Measurements from ENCODE around the gene KRTAP10-1. TPM values are rescaled to one million over a fixed set of nuclear protein-coding genes. Genes with fewer than 3 reads are reported as not detected.
"Not testable (repeated sequence)": the region's sequence is repeated elsewhere in the genome, so short reads cannot be mapped to it uniquely, and the experiment has no call there.

The KRTAP10-1 gene
- total RNA-seq, 2 donors from 2014 or later = not detected

DNA sequence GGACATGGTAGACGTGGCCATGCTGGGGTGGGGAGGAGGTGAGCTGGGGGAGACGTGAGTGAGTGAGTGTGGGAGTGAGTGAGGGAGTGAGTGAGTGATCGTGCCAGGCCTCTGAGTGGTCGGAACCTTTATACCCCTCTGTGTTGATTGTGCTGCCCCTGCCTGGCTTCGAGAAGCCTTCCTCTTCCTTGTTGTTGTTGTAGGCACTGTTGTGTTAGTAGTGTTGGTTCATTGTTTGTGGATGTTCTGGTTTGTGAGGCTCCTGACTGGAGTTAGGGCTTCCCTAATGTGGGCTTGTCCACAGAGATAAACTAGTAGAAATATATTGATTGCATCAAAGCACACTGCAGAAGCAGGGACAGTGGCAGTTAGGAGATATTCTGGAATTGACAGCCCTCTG lies 18.7 kb upstream of the KRTAP10-1 start, which contains the start of gene KRTAP10-3:
Gene KRTAP10-3, minus strand, starts transcription at position 101 of the 400 bp plus-strand sequence. Its CDS starts 80 bp downstream, at position 21.
- no peak within 1 kb of the TSS for H3K27ac ChIP-seq
- no peaks in the 10 kb centered on the region for H3K36me3 ChIP-seq
- no peak within 1 kb of the TSS for H3K4me3 ChIP-seq
- intact Hi-C loops (cut with DNase I) = no loop called here
- H3K4me1 ChIP-seq = no peaks in the 10 kb centered on the region
- no peaks in the 10 kb centered on the region for H3K27me3 ChIP-seq
- DNase-seq = no peak
- TF ChIP-seq, protein P1, sequence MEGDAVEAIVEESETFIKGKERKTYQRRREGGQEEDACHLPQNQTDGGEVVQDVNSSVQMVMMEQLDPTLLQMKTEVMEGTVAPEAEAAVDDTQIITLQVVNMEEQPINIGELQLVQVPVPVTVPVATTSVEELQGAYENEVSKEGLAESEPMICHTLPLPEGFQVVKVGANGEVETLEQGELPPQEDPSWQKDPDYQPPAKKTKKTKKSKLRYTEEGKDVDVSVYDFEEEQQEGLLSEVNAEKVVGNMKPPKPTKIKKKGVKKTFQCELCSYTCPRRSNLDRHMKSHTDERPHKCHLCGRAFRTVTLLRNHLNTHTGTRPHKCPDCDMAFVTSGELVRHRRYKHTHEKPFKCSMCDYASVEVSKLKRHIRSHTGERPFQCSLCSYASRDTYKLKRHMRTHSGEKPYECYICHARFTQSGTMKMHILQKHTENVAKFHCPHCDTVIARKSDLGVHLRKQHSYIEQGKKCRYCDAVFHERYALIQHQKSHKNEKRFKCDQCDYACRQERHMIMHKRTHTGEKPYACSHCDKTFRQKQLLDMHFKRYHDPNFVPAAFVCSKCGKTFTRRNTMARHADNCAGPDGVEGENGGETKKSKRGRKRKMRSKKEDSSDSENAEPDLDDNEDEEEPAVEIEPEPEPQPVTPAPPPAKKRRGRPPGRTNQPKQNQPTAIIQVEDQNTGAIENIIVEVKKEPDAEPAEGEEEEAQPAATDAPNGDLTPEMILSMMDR (IDR thresholded peaks at IDR 0.05) = no peak
- no peak within 1 kb of the TSS for H3K9ac ChIP-seq (ENCODE audit: low read depth in 2 of 2, low read length in 2 of 2)
- H3K9me3 ChIP-seq = no peaks in the 10 kb centered on the region

DNA sequence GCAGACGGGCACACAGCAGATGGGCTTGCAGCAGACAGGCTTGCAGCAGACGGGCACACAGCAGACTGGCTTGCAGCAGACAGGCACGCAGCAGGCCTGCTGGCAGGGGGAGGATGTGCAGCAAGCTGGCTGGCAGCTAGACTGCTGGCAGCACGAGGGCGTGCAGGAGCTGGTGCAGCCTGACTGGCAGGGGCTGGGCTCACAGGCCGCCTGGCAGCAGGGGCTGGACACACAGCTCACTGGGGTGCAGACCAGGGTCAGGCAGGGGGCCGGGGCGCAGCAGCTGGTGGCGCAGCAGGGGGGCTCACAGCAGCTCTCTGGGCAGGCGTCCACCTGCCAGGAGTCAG lies 18.3 kb upstream of the KRTAP10-1 start:
- H3K27ac ChIP-seq; H3K9ac ChIP-seq (ENCODE audit: low read depth in 2 of 2, low read length in 2 of 2); intact Hi-C loops (cut with DNase I); H3K36me3 ChIP-seq; H3K27me3 ChIP-seq; H3K4me1 ChIP-seq; H3K4me3 ChIP-seq; DNase-seq; H3K9me3 ChIP-seq: not testable (repeated sequence)

DNA sequence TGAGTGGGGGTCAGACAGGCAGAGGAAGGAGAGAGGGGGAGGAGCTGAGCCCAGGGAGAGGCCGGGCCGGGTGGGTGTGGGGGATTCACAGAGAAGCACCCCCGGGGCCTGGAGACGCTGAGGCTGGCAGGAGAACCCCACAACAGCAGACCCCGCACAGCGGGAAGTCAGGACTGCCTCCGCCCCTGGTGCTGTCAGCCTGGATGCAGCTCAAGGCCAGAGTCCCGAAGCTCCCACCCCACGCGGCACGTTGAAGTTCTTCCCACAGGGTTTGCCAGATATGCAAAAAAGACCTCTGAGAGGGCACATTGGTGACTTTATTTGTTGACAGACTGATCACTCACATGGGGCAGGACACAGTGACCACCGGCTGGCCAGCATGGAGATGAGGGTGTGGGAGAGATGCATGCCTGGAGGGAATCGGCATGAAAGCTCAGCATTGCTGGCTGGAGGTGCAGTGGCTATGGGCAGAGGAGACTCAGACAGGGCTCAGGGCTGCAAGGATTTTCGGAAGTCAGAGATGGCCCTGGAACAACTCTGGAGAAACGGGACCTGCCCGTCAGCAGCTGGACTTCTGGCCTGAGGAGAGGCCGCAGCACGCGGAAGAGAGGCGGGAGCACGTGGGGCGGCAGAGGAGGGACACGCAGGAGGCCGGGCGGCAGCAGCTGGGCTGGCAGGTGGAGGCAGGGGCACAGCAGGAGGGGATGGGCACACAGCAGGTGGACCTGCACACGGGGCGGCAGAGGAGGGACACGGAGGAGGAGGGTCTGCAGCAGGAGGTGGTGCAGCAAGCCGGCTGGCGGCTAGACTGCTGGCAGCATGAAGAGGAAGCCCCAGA lies 17.7 kb upstream of the KRTAP10-1 start:
- no peaks in the 10 kb centered on the region for H3K9me3 ChIP-seq
- TF ChIP-seq, protein P1 (IDR thresholded peaks at IDR 0.05) = no peak
- no peaks in the 10 kb centered on the region for H3K4me1 ChIP-seq
- intact Hi-C loops (cut with DNase I) = no loop called here
- no peaks in the 10 kb centered on the region for H3K27me3 ChIP-seq
- no peaks in the 10 kb centered on the region for H3K36me3 ChIP-seq
- H3K4me3 ChIP-seq = no peak overlapping the region
- H3K27ac ChIP-seq = no peak overlapping the region
- DNase-seq = no peak
- no peak overlapping the region for H3K9ac ChIP-seq (ENCODE audit: low read depth in 2 of 2, low read length in 2 of 2)

DNA sequence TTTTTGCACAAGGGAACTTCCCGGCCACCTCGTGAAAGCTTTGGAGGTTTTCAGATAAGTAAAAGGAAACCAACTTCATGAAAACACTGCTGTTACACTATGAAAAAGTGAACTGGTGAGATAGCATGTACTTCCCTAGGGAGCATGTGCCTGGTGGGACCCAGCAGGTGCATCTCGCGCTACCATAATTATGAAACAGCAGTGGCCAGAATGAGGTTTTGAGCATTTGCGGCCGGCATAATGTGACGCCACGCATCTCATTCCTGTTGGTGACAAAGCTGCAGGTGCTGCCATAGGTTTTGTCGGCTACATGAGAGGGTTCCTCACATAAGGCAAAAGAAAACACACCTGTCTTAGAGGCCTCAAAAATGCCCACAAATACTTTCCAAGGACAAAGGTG lies 16.9 kb upstream of the KRTAP10-1 start:
- no peak overlapping the region for H3K4me3 ChIP-seq
- intact Hi-C loops (cut with DNase I) = no loop called here
- no peaks in the 10 kb centered on the region for H3K36me3 ChIP-seq
- no peaks in the 10 kb centered on the region for H3K27me3 ChIP-seq
- H3K9me3 ChIP-seq = no peaks in the 10 kb centered on the region
- TF ChIP-seq, protein P1 (IDR thresholded peaks at IDR 0.05) = no peak
- DNase-seq = no peak
- no peak overlapping the region for H3K27ac ChIP-seq
- H3K9ac ChIP-seq (ENCODE audit: low read depth in 2 of 2, low read length in 2 of 2) = no peak overlapping the region
- H3K4me1 ChIP-seq = no peaks in the 10 kb centered on the region

DNA sequence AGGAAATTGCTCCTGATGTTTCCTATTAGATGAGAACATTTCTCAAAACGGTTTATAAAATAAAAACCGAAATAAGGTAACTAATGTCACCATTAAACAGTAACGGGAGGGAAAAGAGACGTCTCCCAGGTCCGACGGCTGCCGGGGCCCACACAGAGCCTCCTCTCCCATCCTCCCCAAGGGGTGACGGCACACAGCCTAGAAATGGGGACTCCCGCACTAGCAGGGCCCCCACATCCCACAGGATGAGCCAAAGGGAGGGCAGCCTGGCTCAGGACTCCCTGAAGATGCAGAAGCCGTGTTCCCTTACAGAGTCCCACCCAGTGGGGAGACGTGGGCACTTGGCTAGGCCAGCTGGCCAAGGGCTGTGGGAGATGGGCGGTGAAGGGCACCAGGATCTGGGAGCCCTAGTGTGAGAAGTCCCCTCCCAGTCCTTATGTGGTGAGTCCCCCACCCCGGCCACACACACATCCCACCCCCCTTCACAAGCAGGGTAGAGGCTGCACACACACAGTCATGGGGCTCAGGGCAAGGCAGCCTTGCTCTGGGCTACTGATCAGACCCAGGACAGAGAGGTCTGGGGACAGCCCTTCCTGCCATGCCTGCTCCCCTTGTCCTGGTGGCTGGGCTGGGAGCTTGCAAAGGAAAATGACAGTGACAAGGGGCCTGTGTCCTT lies 15.3 kb upstream of the KRTAP10-1 start:
- Histone ChIP-seq H3K9ac (ENCODE audit: low read depth in 2 of 2, low read length in 2 of 2) (no peak overlapping the region), H3K9me3 (no peaks in the 10 kb centered on the region), H3K4me3 (no peak overlapping the region), H3K27me3 (no peaks in the 10 kb centered on the region), H3K36me3 (no peaks in the 10 kb centered on the region), H3K4me1 (no peaks in the 10 kb centered on the region), H3K27ac (no peak overlapping the region)
- intact Hi-C loops (cut with DNase I) = no loop called here
- no peak for DNase-seq
- TF ChIP-seq, protein P1 (IDR thresholded peaks at IDR 0.05) = no peak

DNA sequence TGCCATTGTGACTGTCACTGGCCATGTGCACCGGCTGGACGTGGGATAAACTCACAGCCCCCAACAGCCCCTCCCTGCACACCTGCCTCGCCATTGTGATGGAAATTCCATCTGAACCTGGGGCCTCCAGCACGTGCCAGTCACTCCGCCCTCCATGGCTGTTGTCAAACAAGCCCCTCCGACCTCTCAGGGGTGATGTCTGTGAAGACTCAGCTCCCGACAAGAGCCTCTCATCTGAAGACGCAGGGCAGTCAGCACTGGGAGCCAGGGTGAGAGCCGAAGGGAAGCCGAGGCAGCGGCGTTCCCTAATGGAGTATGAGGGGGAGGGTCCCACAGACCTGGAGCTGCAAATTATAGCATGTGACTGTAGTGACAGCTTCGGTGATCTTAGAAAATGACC lies 12.7 kb upstream of the KRTAP10-1 start:
- Histone ChIP-seq H3K27ac (no peak overlapping the region), H3K36me3 (no peaks in the 10 kb centered on the region), H3K4me3 (no peak overlapping the region), H3K27me3 (no peaks in the 10 kb centered on the region), H3K9me3 (no peaks in the 10 kb centered on the region), H3K4me1 (no peaks in the 10 kb centered on the region), H3K9ac (ENCODE audit: low read depth in 2 of 2, low read length in 2 of 2) (no peak overlapping the region)
- intact Hi-C loops (cut with DNase I) = no loop called here
- TF ChIP-seq, protein P1 (IDR thresholded peaks at IDR 0.05) = no peak
- DNase-seq = no peak

All from colonic mucosa (tissue), 4 donors.